ENCODE measurements around the gene CRIM1. TPM values are rescaled to one million over a fixed set of nuclear protein-coding genes. Genes with fewer than 3 reads are reported as not detected.

CRIM1 gene
- total RNA-seq, 1 experiment from 2014 or later = 27.6 TPM

DNA sequence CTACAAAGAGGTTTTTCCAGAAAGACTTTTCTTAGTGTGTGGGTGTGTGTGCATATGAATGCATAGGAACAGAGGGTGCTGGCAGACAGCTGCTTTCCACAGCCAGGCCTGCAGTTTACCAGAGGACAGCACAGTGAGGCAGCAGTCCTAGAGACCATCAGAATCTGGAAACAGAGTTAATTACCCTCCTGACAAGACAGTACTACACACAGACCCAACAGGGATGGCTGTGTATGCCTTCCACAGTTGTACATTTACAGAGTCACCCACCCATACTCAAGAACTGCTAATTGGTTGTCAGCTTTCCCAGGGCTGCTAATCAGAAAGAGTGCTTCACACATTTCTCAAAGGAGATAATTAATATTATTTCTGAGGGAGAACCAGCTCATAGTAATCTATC, 137.7 kb downstream of the CRIM1 start:
- Histone ChIP-seq H2AFZ (ENCODE audit: low read length) (no peak overlapping the region), H3K23me2 (ENCODE audit: insufficient read length, low read depth, low read length, poor library complexity, severe bottlenecking) (no peaks in the 10 kb centered on the region), H3K4ac (ENCODE audit: low read depth, low read length) (no peak overlapping the region), H4K8ac (replicated peaks; ENCODE audit: insufficient read length, low read depth, low read length) (no peak overlapping the region), H3K27me3 (ENCODE audit: insufficient read depth, low read length) (no peaks in the 10 kb centered on the region), H3K9ac (ENCODE audit: extremely low read depth, insufficient read length, low read length) (peak overlapping the region; percentile 13), H4K5ac (ENCODE audit: insufficient read length, low read depth, low read length) (no peak overlapping the region), H2AK5ac (ENCODE audit: insufficient read length, low read length) (no peak overlapping the region), H3K23ac (ENCODE audit: insufficient read length, low read depth, low read length) (no peak overlapping the region), H2BK120ac (ENCODE audit: low read depth, low read length, poor library complexity, severe bottlenecking) (no peak overlapping the region), H2BK12ac (ENCODE audit: insufficient read length, low read depth, low read length) (no peak overlapping the region), H3K18ac (ENCODE audit: insufficient read length, low read depth, low read length) (no peak overlapping the region), H3K4me1 (ENCODE audit: insufficient read depth, low read length) (peaks cover 3% of the 10 kb centered on the region; the same call in 1 of the 2 replicates), H3K4me2 (ENCODE audit: insufficient read depth, insufficient read length, low read length) (no peak overlapping the region), H2BK15ac (ENCODE audit: low read depth, low read length) (no peak overlapping the region), H3T11ph (ENCODE audit: low read length) (no peak overlapping the region), H3K56ac (ENCODE audit: insufficient read length, low read depth, low read length) (no peak overlapping the region), H4K91ac (ENCODE audit: insufficient read length, low read depth, low read length) (no peak overlapping the region), H3K14ac (ENCODE audit: insufficient read depth, low read length) (no peak overlapping the region), H3K27ac (ENCODE audit: insufficient read length, low read depth, low read length) (no peak overlapping the region), H2BK5ac (ENCODE audit: insufficient read length, low read length) (no peak overlapping the region), H2BK20ac (ENCODE audit: low read depth, low read length, poor library complexity, severe bottlenecking) (no peak overlapping the region), H3K79me1 (ENCODE audit: insufficient read depth, low read depth, low read length, poor library complexity, severe bottlenecking) (peaks cover 4% of the 10 kb centered on the region), H3K79me2 (ENCODE audit: insufficient read depth, low read length) (no peaks in the 10 kb centered on the region), H3K9me3 (ENCODE audit: control insufficient read depth, low read depth, low read length) (no peaks in the 10 kb centered on the region), H4K20me1 (ENCODE audit: control insufficient read depth, insufficient read depth, insufficient read length) (no peaks in the 10 kb centered on the region)
- H3K4me3 Mint-ChIP-seq = no peak overlapping the region
- no peaks in the 10 kb centered on the region for H3K27me3 Mint-ChIP-seq (ENCODE audit: low read depth)
- DNase-seq = no peak
- H3K36me3 Mint-ChIP-seq (ENCODE audit: insufficient read depth in 1 of 3, low read depth in 3 of 3) = no peaks in the 10 kb centered on the region
- peaks cover 11 to 24% of the 10 kb centered on the region in 2 experiments for H3K4me1 Mint-ChIP-seq
- TF ChIP-seq, protein P1, sequence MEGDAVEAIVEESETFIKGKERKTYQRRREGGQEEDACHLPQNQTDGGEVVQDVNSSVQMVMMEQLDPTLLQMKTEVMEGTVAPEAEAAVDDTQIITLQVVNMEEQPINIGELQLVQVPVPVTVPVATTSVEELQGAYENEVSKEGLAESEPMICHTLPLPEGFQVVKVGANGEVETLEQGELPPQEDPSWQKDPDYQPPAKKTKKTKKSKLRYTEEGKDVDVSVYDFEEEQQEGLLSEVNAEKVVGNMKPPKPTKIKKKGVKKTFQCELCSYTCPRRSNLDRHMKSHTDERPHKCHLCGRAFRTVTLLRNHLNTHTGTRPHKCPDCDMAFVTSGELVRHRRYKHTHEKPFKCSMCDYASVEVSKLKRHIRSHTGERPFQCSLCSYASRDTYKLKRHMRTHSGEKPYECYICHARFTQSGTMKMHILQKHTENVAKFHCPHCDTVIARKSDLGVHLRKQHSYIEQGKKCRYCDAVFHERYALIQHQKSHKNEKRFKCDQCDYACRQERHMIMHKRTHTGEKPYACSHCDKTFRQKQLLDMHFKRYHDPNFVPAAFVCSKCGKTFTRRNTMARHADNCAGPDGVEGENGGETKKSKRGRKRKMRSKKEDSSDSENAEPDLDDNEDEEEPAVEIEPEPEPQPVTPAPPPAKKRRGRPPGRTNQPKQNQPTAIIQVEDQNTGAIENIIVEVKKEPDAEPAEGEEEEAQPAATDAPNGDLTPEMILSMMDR (conservative IDR thresholded peaks at IDR 0.05) = no peak
- H3K27ac Mint-ChIP-seq = 0 out of 7 replicates have a peak overlapping the region, but pooled peaks of 1 of the 3 experiments have one; percentile 36
- H3K9me3 Mint-ChIP-seq = no peaks in the 10 kb centered on the region; a peak in 1 of 5 replicates
